Muscle layer of colon (tissue), 2 donors: ENCODE measurements around the gene DACT2.
"Not testable (repeated sequence)": the region's sequence is repeated elsewhere in the genome, so short reads cannot be mapped to it uniquely, and the experiment has no call there.

Source experiments
- H3K27ac ChIP-seq: one replicate; pipeline ENCODE4 v1.7.0; 2013; ENCODE audit warnings: low read depth, mild to moderate bottlenecking, low read length, moderate library complexity
- H3K27me3 ChIP-seq, 2 donors: one replicate each; pipeline ENCODE4 v1.7.0; 2013; ENCODE audit warnings: low read length in 2 of 2, mild to moderate bottlenecking in 2 of 2; ENCODE audit not compliant: insufficient read depth in 2 of 2, control insufficient read depth in 1 of 2
- H3K36me3 ChIP-seq: one replicate; pipeline ENCODE4 v1.7.0; 2013; ENCODE audit warnings: mild to moderate bottlenecking, low read length; ENCODE audit not compliant: insufficient read depth
- H3K4me1 ChIP-seq: one replicate; pipeline ENCODE4 v1.7.0; 2013; ENCODE audit warnings: mild to moderate bottlenecking, low read length; ENCODE audit not compliant: insufficient read depth
- H3K4me3 ChIP-seq, 2 donors: one replicate each; pipeline ENCODE4 v1.7.0; 2013; ENCODE audit warnings: low read length in 2 of 2, low read depth in 1 of 2, mild to moderate bottlenecking in 1 of 2, moderate library complexity in 1 of 2
- H3K9ac ChIP-seq: one replicate; pipeline ENCODE4 v1.7.0; 2013; ENCODE audit warnings: low read length
- H3K9me3 ChIP-seq: one replicate; pipeline ENCODE4 v1.7.0; 2013; ENCODE audit warnings: mild to moderate bottlenecking, low read length
- donor health status: abdominal sarcoma.
- donor health status: Adenocarcinoma of cecum.

The DACT2 gene

GRCh38 chr6:168275168-168275567, 44.4 kb downstream of the DACT2 start:
- Histone ChIP-seq H3K4me1 (no peaks in the 10 kb centered on the region), H3K9me3 (no peaks in the 10 kb centered on the region), H3K9ac (no peak overlapping the region), H3K36me3 (no peaks in the 10 kb centered on the region), H3K27me3 (no peaks in the 10 kb centered on the region), H3K27ac (no peak overlapping the region), H3K4me3 (no peak overlapping the region)

GRCh38 chr6:168274037-168274952, 45.3 kb downstream of the DACT2 start:
- Histone ChIP-seq H3K9me3 (no peaks in the 10 kb centered on the region), H3K4me3 (no peak overlapping the region), H3K4me1 (no peaks in the 10 kb centered on the region), H3K27me3 (no peaks in the 10 kb centered on the region), H3K27ac (no peak overlapping the region), H3K9ac (no peak overlapping the region), H3K36me3 (no peaks in the 10 kb centered on the region)

DNA sequence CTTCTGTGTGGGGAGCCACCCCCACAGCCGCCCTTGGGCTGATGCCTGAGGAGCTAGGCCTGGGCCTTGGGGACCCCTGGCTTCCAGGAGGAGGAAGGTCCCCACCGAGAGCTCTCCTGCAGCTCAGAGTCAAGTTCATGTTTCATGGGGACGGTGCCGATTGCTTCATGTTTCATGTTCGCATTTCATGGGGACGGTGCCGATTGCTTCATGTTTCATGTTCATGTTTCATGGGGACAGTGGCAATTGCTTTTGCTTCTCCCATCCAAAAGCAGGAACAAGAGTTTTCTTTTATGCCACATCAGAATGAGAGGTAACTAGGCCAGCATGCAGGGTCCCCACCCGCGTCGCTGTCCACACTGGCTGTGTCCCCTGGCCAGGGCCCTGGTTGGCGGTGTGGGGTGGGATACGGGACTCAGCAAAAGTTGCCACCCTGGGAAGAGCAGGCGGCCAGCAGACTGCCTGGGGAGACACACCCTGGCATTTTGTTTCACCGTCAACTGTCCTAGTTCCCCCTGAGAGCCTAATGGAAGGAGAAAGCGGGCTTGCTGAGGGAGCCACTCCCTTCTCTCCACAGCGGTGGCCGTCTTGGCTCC, 46.0 kb downstream of the DACT2 start:
- no peak overlapping the region for H3K27ac ChIP-seq
- no peak overlapping the region for H3K4me3 ChIP-seq
- no peaks in the 10 kb centered on the region for H3K27me3 ChIP-seq
- H3K36me3 ChIP-seq, result no peaks in the 10 kb centered on the region
- H3K9me3 ChIP-seq, result no peaks in the 10 kb centered on the region
- no peak overlapping the region for H3K9ac ChIP-seq
- H3K4me1 ChIP-seq, result no peaks in the 10 kb centered on the region

GRCh38 chr6:168272415-168273325, 46.9 kb downstream of the DACT2 start:
- Histone ChIP-seq H3K4me3 (no peak overlapping the region), H3K9me3 (no peaks in the 10 kb centered on the region), H3K27me3 (no peaks in the 10 kb centered on the region), H3K27ac (no peak overlapping the region), H3K4me1 (no peaks in the 10 kb centered on the region), H3K36me3 (no peaks in the 10 kb centered on the region), H3K9ac (no peak overlapping the region)

- Histone ChIP-seq H3K9ac (no peak overlapping the region), H3K27ac (no peak overlapping the region), H3K9me3 (no peaks in the 10 kb centered on the region), H3K27me3 (no peaks in the 10 kb centered on the region), H3K4me3 (no peak overlapping the region), H3K4me1 (no peaks in the 10 kb centered on the region), H3K36me3 (no peaks in the 10 kb centered on the region)
Observed at GRCh38 chr6:168270274-168271172, 49.1 kb downstream of the DACT2 start.

DNA sequence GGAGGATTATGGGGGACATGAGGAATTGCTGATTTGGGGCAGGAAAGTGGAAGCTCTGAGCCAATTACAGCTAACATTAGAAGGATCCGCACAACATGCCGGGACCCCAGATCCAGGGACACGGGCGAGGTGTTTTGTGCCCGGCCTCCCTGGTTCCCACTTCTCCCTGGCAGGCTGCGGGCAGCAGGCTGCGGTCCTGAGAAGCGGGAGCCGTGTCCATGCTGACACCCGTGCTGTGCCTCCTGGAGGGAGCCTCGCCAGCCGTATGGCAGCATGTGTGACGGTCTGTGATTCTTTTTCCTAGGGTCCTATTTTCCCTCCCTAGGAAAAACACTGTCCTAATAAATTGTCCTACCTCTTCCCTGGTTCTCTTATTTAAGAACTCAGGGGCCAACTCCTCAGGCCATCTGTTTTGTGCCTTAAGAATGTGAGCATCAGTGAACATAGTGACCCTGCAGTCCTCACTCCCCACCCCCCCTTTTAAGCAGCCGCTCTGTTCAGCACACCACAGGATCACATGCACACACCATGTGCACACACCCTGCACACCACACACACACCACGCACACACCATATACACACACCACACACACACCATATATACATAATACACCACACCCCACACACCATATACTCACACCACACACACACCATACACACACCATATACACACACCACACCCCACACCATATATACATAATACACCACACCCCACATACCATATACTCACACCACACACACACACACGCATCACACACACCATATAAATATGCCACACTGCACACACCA, 49.9 kb downstream of the DACT2 start:
- no peak overlapping the region for H3K9ac ChIP-seq
- no peaks in the 10 kb centered on the region for H3K4me1 ChIP-seq
- no peaks in the 10 kb centered on the region for H3K36me3 ChIP-seq
- no peaks in the 10 kb centered on the region for H3K27me3 ChIP-seq
- no peaks in the 10 kb centered on the region for H3K9me3 ChIP-seq
- no peak overlapping the region for H3K27ac ChIP-seq
- H3K4me3 ChIP-seq, result no peak overlapping the region

GRCh38 chr6:168268755-168269154, 50.8 kb downstream of the DACT2 start:
- Histone ChIP-seq H3K27me3 (no peaks in the 10 kb centered on the region), H3K27ac (no peak overlapping the region), H3K9ac (no peak overlapping the region), H3K4me1 (no peaks in the 10 kb centered on the region), H3K36me3 (no peaks in the 10 kb centered on the region), H3K4me3 (no peak overlapping the region), H3K9me3 (no peaks in the 10 kb centered on the region)

- H3K27me3 ChIP-seq, H3K36me3 ChIP-seq, H3K4me3 ChIP-seq, H3K4me1 ChIP-seq, H3K27ac ChIP-seq, H3K9me3 ChIP-seq, H3K9ac ChIP-seq: not testable (repeated sequence)
Observed at GRCh38 chr6:168267779-168268178, 51.8 kb downstream of the DACT2 start.

DNA sequence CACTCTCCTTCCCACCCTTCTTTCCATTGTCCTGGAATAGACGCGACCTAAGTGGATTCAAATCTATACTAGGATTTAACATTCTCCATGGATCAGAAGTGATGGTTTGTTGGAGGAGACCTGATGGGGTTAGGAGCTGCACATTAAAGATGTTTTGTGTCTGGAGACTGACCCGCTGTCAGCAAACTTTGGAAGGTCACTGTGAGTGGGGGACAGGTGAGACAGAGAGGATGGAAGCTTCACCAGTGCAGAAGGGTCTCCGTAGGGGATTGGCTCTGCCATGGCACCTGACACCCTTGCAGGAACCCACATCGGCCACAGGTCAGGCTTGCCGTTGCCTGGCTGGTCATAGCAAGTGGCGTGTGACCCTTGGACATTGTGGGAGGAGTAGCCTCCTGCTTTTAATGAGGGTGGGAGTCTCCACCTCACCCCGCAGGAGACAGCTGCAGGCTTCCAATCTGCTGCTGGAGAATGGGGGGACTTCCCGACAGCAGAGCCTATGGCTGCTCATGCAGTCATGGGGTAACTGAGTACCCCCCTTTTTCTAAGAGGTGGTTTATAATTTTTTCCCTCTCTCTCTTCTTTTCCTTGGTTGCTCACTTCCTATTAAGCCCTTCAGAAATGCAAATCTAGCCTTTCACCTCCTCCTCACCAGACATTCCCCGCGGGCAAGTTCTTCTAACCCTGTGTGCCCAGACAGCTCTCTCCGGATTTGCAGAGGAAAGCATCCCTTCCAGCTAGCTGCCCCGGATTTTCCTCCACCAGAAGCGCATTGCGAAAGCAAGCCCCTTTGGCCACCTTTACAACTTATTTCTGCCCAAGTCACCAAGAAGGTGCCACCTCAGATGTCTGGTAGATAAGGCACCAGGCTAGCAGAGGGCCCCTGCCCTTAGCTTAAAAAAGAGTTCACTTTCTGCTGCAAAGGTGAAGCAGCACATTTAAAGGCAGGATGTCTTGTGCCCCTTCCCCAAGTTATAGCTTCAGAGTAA, 53.5 kb downstream of the DACT2 start:
- Histone ChIP-seq H3K27me3 (no peaks in the 10 kb centered on the region), H3K4me3 (no peak overlapping the region), H3K27ac (no peak overlapping the region), H3K36me3 (no peaks in the 10 kb centered on the region), H3K9me3 (no peaks in the 10 kb centered on the region), H3K4me1 (no peaks in the 10 kb centered on the region), H3K9ac (no peak overlapping the region)
